ENCODE results near the gene SF3B4.
"Not testable (repeated sequence)": the region's sequence is repeated elsewhere in the genome, so short reads cannot be mapped to it uniquely, and the experiment has no call there.

SF3B4 gene

DNA sequence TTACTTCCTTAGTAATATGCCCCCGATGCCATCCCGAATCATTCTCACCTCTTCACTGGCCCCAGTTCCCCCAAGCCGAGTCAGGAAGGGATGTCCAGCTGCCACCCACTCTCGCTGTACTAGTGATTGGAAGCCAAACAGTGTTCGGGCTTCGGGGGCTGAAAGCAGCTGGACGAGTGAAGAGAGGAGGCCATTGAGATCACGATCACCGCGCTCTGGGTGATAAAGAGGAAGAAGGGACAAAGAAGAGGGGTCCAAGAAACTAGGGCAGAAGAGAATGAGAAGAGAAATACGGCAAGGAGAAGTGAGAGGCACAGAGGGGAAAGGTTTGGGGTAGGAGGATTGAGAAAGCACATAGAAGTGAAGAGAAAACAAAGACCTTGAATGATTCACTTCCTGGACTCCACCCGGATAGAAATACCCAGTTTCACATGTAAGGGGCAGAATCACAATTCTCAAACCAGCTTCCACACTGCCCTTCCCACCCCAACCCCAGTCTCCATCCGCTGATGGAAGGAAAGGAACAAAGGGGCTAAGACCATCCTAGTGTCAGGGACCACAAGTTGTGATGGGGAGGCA, 3.7 kb upstream of the SF3B4 start:
- DNase-seq = no peak

DNA sequence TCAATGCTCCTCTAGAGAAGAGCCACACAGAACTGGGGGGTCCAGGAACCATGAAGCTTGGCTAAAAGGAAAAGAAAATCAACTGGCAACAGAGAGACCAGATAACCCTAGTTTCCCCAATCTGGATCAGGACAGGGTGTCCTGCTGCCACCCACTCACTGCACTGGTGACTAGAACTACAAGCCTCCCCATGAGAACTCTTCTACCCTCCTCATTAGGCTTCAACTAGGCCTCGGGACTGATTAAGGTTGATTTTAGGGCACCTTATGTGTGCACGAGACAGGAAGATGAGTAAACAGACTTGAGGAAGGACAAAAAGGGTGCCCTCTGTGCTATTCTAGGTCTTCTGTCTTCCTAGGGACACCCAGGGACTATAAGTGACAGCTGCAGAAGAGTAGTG, 2.3 kb upstream of the SF3B4 start:
- DNase-seq = no peak

GRCh38 chr1:149928401-149928724, 760 bp upstream of the SF3B4 start:
- DNase-seq = no peak

DNA sequence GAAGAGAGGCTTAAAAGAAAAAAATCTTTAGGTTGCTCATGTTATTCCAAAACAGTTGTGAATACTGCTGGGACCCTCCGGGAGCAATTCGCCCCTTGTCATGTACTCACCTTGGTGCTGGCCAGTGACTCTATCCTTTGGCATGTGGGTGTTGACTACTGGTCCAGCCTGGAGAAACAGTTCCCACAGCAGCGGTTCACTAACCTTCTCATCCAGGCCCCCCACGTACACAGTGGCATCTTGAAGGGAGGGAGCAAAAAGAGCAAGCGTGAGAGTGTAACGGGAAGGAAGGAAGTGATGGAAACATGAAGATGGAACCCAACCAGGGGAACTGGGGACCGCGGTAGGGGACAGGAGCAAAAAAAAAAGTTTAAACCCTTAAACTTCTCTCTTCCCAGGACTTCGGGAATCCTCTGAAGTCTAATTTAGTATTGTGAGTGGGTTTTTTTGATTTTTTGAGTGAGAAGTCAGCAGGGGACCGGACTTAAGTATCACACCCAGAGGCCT, 494 bp downstream of the SF3B4 start:
- DNase-seq = no peak

DNA sequence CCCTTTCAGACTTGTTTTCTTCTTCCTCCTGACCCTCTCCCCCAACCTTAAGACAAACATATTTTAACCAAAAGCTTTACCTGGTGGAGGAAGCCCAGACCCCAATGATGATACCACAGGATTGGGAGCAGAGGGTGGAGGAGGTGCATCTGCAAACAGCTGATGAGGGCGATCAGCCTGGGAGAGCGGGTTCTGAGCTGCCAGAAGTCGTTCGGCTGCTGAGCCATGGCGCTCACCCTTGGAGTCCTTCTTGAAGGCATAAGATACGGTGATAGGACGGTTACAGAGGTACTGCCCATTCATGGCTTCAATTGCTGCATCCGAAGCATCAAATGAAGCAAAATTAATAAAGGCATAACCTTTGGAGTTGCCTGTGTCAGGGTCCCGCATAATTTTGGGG, 1.3 kb downstream of the SF3B4 start:
- DNase-seq = no peak

- no peak for DNase-seq
Measured at GRCh38 chr1:149925751-149926150, 1.9 kb downstream of the SF3B4 start.

DNA sequence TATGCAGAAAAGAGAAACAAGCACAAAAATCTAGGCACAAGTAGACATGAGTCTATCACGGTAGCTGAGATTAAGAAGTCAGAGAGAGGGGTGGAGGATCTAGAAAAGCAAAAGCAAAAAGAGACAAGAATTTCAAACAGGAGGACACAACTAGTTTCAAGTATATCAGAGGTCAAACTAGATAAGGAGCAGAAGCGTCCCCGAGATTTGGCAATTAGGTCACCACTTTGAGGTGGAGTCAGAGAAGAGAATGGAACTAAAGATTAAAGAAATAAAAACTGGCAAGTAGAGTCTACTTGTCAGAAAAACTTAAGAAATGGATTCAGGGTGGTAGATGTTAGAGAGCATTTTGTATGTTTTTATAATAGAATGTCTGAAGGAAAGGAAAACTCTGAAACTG, 2.3 kb downstream of the SF3B4 start:
- DNase-seq = no peak

DNA sequence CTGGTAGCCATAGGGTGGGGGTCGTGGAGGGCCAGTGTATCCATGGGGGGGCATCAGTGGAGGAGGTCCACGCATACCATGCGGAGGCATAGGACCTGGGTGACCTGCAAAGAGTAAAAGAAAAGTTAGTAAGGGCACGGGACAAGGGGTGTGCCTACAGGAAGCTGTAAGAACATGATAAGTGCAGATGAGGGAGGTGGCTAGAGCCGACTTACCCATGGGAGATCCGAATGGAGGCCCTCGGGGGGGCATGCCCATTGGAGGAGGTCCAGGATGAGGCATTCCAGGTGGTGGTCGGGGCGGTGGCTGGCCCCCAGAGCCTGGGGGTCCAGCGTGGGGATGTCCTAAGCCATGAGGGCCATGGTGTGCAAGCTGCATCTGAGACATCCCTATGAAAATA, 4.0 kb downstream of the SF3B4 start:
- DNase-seq = no peak

DNA sequence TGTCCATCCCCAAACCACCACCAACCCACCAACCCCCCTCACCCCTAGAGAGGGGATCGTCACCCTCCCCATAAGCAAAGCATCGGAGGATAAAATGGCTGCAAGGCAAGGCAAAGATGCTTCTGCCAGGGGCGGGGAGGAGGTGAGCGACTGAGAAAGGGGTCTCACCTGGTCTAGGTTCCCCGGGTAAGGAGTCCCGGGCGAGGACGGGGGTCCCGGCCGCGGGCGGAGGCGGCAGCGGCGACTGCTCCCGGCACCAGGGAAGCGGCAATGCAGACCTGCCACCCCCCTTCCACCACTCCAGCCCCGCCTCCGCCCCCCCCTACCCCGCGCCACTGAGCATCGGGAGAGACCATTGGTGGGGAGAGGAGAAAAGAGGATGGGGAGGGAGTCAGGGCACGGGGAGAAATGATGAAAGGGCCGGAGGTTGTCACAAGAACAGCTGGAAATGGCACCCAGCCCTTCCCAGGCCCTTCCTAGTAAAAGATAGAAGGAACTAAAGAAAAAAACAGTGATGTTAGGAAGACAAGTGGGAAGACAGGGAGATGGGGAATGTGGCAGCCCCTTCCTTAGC, 9.9 kb downstream of the SF3B4 start, which contains the start of gene SV2A:
TSS of gene SV2A (minus strand) at position 274 of the 574 bp plus-strand sequence. CDS start 4,004 bp downstream, outside the sequence.
- DNase-seq = peak; percentile 46

- DNase-seq = no peak
Measured at GRCh38 chr1:149916898-149917252, 10.7 kb downstream of the SF3B4 start.

GRCh38 chr1:149916193-149916897, 11.3 kb downstream of the SF3B4 start:
- DNase-seq = no peak

- no peak for DNase-seq
Measured at GRCh38 chr1:149915429-149916192, 12.0 kb downstream of the SF3B4 start.

DNA sequence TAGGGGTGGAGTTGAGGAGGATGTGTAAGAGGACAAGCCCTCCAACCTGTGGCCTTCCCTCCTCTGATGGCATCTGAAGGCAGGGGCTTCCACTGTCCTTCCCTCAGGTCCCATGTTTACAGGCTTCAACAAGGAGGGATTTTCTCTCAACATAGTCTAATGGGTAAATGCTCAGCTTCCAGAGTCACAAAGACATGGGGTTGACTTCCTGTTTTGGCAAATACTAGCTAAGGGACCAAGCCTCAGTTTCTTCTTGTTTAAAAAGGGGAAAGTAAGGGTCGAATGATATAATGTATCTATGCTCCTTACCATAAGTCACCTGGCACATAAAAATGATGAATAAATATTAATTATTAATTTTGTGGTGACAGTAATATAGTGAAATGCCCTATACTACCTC, 13.1 kb downstream of the SF3B4 start:
- no peak for DNase-seq

GRCh38 chr1:149906570-149907075, 21.0 kb downstream of the SF3B4 start:
- DNase-seq = no peak

DNA sequence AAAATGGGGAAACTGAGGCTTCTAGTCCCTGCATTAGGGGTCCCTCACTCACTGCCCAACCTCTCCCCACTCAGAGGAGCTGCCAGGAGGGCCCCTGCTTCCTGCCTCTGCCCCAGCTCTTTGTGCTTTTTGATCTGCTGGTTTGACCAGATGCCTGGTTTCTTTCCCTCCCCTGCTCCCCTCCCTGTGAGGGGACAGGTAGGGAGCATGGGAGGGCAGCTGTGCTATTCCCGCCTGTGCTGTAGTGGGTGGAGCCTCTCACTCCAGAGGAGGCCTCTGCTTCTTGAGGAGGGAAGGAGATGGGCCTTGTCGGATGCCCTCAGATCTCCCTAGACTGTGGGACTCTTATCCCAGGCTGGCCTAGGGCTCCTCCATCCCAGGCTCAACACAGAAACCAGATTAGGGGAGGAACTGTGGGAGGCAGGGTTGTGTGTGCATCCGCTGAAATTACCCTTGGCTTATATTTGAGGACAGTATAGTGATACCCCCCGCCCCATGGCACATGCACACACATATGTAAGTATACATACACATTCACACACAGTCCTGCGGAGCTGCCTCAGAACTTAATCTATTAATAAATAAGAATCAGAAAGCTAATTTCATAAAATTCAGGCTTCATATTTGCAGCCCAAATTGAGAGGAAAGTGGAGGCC, 23.6 kb downstream of the SF3B4 start:
- DNase-seq = no peak

DNA sequence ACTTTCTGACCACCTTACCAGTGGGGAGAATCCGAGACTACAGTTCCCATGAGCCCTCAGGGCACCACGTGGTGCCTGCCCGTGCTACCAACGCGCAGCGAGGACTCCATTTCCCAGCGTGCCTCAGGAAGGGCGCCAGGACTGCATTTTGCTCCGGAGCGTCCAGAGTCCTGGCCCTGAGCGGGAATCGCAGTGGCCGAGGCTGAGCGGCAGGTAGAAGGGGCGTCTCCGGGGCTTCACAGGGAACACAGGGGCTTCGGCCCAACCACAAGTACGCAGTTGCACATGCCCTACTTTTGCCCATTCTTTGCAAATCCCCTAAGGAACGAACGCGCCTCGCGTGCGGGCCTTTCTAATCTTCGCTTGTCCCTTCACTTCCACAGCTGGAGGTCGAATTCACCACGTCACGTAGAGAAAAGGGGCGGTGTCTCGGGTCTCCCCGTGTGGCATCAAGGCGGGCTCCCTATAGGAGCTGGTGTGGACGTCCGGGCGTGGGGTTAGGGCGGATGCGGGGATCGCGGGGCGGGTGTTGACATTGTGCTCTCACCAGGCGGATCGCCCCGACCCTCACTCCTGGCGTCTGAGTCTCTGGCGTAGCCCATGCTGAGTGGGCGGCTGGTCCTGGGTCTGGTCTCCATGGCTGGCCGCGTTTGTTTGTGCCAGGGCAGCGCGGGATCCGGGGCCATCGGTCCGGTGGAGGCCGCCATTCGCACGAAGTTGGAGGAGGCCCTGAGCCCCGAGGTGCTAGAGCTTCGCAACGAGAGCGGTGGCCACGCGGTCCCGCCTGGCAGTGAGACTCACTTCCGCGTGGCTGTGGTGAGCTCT, 27.9 kb downstream of the SF3B4 start, which contains the start of gene BOLA1:
TSS of gene BOLA1 (plus strand) at position 109 of the 825 bp plus-strand sequence. CDS start at position 601, 492 bp downstream.
- peak; percentile 74 for DNase-seq

- DNase-seq = no peak
Measured at GRCh38 chr1:149896575-149896974, 31.0 kb downstream of the SF3B4 start.

GRCh38 chr1:149888999-149889289, 38.7 kb downstream of the SF3B4 start:
- DNase-seq = no peak

DNA sequence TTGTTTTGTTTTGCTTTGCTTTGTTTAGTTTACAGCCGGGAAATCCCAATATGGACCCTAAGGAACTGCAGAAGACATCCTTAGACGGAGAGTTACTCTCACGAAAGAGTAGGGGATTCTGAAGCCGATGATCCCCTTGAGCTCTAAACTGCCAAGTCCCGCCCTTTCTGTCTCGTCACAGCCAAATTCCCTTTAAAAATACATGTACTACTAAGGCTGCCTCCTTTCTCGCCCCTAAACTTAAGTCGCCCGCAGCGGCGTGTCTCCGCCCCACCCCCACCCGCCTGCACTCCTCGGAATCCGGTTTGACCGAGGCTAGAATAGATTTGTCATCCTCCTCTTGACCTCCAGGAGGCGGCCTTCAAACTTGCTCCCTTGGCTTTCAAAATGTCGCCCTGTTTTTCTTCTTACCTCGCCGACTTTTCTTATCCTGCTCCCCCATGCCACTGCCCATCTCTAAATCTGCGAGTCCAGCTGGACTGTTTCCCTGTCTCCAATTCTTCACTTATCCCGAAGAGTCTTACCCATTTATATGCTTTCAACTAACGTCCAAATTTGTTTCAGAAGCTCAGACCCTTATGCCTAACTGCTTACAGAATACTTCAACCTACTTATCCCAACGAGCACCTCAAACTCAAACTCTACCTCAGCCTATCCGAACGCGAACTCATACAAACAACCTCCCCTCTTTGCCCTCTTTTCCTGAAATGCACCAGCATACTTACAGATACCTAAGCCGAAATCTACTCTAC, 39.2 kb downstream of the SF3B4 start:
- DNase-seq = peak; percentile 61

- peak; percentile 42 for DNase-seq
Measured at GRCh38 chr1:149887456-149888246, 40.0 kb downstream of the SF3B4 start.

GRCh38 chr1:149887196-149887455, 40.5 kb downstream of the SF3B4 start:
- not testable (repeated sequence) for DNase-seq

Data from stimulated activated CD4-positive, alpha-beta T cell treated with anti-CD3 and anti-CD28 coated beads, Interleukin-12 subunit alpha, Interleukin-12 subunit beta, amount 100 ng/mL, for 4 hours (primary cell).